Right lobe of liver (tissue), 6 donors: ENCODE results near the gene SSBP3. TPM values are rescaled to one million over a fixed set of nuclear protein-coding genes. Genes with fewer than 3 reads are reported as not detected.

Source experiments
- ATAC-seq, 4 donors: fragments of 200-7000 bp; cut with Tn5 transposase; one replicate each; pipeline ENCODE4 v1.9.1; 2020; ENCODE audit warnings: mild to moderate bottlenecking in 4 of 4, moderate library complexity in 4 of 4
- DNase-seq, 3 donors: peaks; one replicate each; pipeline ENCODE4 v3.0.0-alpha.2; 2020
- H3K27ac ChIP-seq, 3 donors: fragments of 200-600 bp; one replicate each; pipeline ENCODE4 v1.8.0; 2022
- H3K27me3 ChIP-seq, 2 donors: fragments of 200-600 bp; one replicate each; pipeline ENCODE4 v1.8.0; 2022
- H3K36me3 ChIP-seq, 4 donors: fragments of 200-600 bp; sonication (generic) in 1 of 4; one replicate each; pipeline versions ENCODE4 v1.5.1 to v1.8.0; 2017 to 2022; ENCODE audit warnings: control low read depth in 1 of 4
- H3K4me1 ChIP-seq, 4 donors: fragments of 200-600 bp; sonication (generic) in 1 of 4; one replicate each; pipeline versions ENCODE4 v1.5.1 to v1.8.0; 2017 to 2022; ENCODE audit warnings: control low read depth in 1 of 4
- H3K4me3 ChIP-seq, 3 donors: fragments of 200-600 bp; one replicate each; pipeline ENCODE4 v1.8.0; 2022
- H3K9me3 ChIP-seq, 4 donors: fragments of 200-600 bp; sonication (generic) in 1 of 4; one replicate each; pipeline versions ENCODE4 v1.5.1 to v1.8.0; 2017 to 2022; ENCODE audit warnings: control low read depth in 1 of 4
- CTCF ChIP-seq, 4 donors: fragments of 200-600 bp in 3 of 4; fragments of 450-650 bp in 1 of 4; IDR thresholded peaks; one replicate each; pipeline versions ENCODE4 v1.5.1 to v1.8.0; 2016 to 2022; ENCODE audit warnings: antibody characterized with exemption in 4 of 4, mild to moderate bottlenecking in 2 of 4
- POLR2A ChIP-seq: fragments of 450-650 bp; IDR thresholded peaks from one replicate; pipeline ENCODE4 v1.6.1; 2017; ENCODE audit warnings: antibody characterized with exemption, mild to moderate bottlenecking
- WGBS: methylation state at CpG from one replicate; pipeline ENCODE4 v1.1.6; 2018; ENCODE audit warnings: low coverage, low lambda C conversion rate; ENCODE audit not compliant: insufficient coverage; ENCODE audit errors: missing lambda C conversion rate; 5-methylcytosine and 5-hydroxymethylcytosine counted together
- intact Hi-C, 2 donors: fragments of 100-400 bp; cut with DNase I; formaldehyde crosslinking; loops; one replicate each; pipeline versions ENCODE4 v1.11.2 to v1.14.1; 2022
- total RNA-seq, 6 experiments: library from RNA; depleted of rRNA in 2 of 6; stranded (reverse); fragments of >200 nt in 2 of 6; fragmentation: NEBNext Ultra II Directional in 3 of 6; extraction: Animal tissue kit (Norgen Biotek cat#: 25700) in 3 of 6; gene quantifications; one replicate each; pipeline versions ENCODE4 v1.1.0 to v1.2.4, GENCODE V29; 2016 to 2023
- donor health status: DM: no; HTN: yes; CAD: no.
- donor health status: DM: no; HTN: no; CAD: no.
- donor health status: DM: no; HTN: no; CAD: no.
- donor health status: DM: no; HTN: yes; CAD: no.
- donor health status: DM: no; HTN: yes; CAD: no.

SSBP3 gene
- total RNA-seq, 6 experiments from 2014 or later: 19.4 to 34.1 (median 24.4) TPM

GRCh38 chr1:54266195-54266594 is 140.0 kb downstream of the SSBP3 start:
- H3K4me1 ChIP-seq: peaks cover 0 to 10% (median 2%) of the 10 kb centered on the region in 4 donors
- ATAC-seq: no peak
- H3K9me3 ChIP-seq: no peaks in the 10 kb centered on the region
- intact Hi-C loops: no loop called here
- no peak overlapping the region for H3K4me3 ChIP-seq
- no peak overlapping the region for H3K27ac ChIP-seq
- no peaks in the 10 kb centered on the region for H3K36me3 ChIP-seq
- TF ChIP-seq POLR2A (no peak), CTCF (IDR thresholded peaks at IDR 0.05) (no peak)
- no peak for DNase-seq
- H3K27me3 ChIP-seq: no peaks in the 10 kb centered on the region
- WGBS: 88% methylated on average over 2 of the region's 2 CpGs

- no peaks in the 10 kb centered on the region for H3K9me3 ChIP-seq
- H3K27me3 ChIP-seq: no peaks in the 10 kb centered on the region
- ATAC-seq: no peak
- intact Hi-C loops: no loop called here
- H3K4me3 ChIP-seq: no peak overlapping the region
- no peak overlapping the region for H3K27ac ChIP-seq
- DNase-seq: no peak
- H3K4me1 ChIP-seq: peaks cover 0 to 8% (median 0%) of the 10 kb centered on the region in 4 donors
- 63% methylated on average over 2 of the region's 6 CpGs for WGBS
- no peaks in the 10 kb centered on the region for H3K36me3 ChIP-seq
- TF ChIP-seq CTCF (IDR thresholded peaks at IDR 0.05) (no peak), POLR2A (no peak)
Observed at GRCh38 chr1:54265659-54266058, 140.5 kb downstream of the SSBP3 start.

- TF ChIP-seq POLR2A (no peak), CTCF (IDR thresholded peaks at IDR 0.05) (no peak)
- intact Hi-C loops: no loop called here
- no peaks in the 10 kb centered on the region for H3K27me3 ChIP-seq
- no peak for DNase-seq
- 90% methylated on average over 2 of the region's 8 CpGs for WGBS
- ATAC-seq: no peak
- H3K4me3 ChIP-seq: no peak overlapping the region
- H3K36me3 ChIP-seq: no peaks in the 10 kb centered on the region
- no peak overlapping the region for H3K27ac ChIP-seq
- no peaks in the 10 kb centered on the region for H3K9me3 ChIP-seq
- peaks cover 0 to 8% (median 0%) of the 10 kb centered on the region in 4 donors for H3K4me1 ChIP-seq
Observed at GRCh38 chr1:54265126-54265525, 141.1 kb downstream of the SSBP3 start.

GRCh38 chr1:54263601-54264226 is 142.5 kb downstream of the SSBP3 start:
- TF ChIP-seq POLR2A: no peak
- no peak for TF ChIP-seq CTCF (IDR thresholded peaks at IDR 0.05)
- Histone ChIP-seq H3K4me3 (no peak overlapping the region), H3K9me3 (no peaks in the 10 kb centered on the region), H3K27ac (no peak overlapping the region), H3K36me3 (no peaks in the 10 kb centered on the region), H3K27me3 (no peaks in the 10 kb centered on the region), H3K4me1 (peaks cover 0 to 8% (median 0%) of the 10 kb centered on the region in 4 donors)
- DNase-seq: no peak
- WGBS: 61% methylated on average over 3 of the region's 6 CpGs
- no peak for ATAC-seq
- intact Hi-C loops: no loop called here
